H1 (cell line): ENCODE data around the gene ACTC1. TPM values are rescaled to one million over a fixed set of nuclear protein-coding genes. Genes with fewer than 3 reads are reported as not detected.

Source experiments
- BCL11A ChIP-seq, 2 experiments: IDR thresholded peaks; one replicate each; pipeline ENCODE4 v1.6.1; 2011; ENCODE audit warnings: low read depth in 2 of 2, low read length in 2 of 2, mild to moderate bottlenecking in 2 of 2
- CHD7 ChIP-seq: fragments of 300-600 bp; sonication (generic); IDR thresholded peaks from 2 replicates; pipeline ENCODE4 v1.7.1; 2012; ENCODE audit warnings: low read length, moderate library complexity, mild to moderate bottlenecking, inconsistent platforms; ENCODE audit not compliant: insufficient replicate concordance
- FOSL1 ChIP-seq: IDR thresholded peaks from 2 replicates; pipeline ENCODE4 v1.6.1; 2011; ENCODE audit warnings: mild to moderate bottlenecking, low read depth, low read length, moderate library complexity; ENCODE audit not compliant: insufficient read depth
- POU5F1 ChIP-seq: IDR thresholded peaks from 2 replicates; pipeline ENCODE4 v1.6.1; 2011; ENCODE audit warnings: low read depth, mild to moderate bottlenecking, low read length, moderate library complexity
- SP1 ChIP-seq: IDR thresholded peaks from 2 replicates; pipeline ENCODE4 v1.6.1; 2011; ENCODE audit warnings: low read depth, low read length
- SRF ChIP-seq: IDR thresholded peaks from 2 replicates; pipeline ENCODE4 v1.6.1; 2011; ENCODE audit warnings: mild to moderate bottlenecking, low read depth, low read length, moderate library complexity
- SUZ12 ChIP-seq: fragments of 200-600 bp; sonication (generic); IDR thresholded peaks from 2 replicates; pipeline ENCODE4 v1.6.1; 2012; ENCODE audit warnings: mild to moderate bottlenecking, inconsistent platforms, low read length, moderate library complexity, mixed read lengths
- TAF7 ChIP-seq: optimal IDR thresholded peaks from 2 replicates; pipeline ENCODE3; 2011; ENCODE audit warnings: low read depth, mild to moderate bottlenecking, inconsistent platforms, low read length, moderate library complexity, borderline replicate concordance
- polyA plus RNA-seq, 7 experiments: library from polyadenylated mRNA; depleted of rRNA in 3 of 7; stranded (reverse) in 5 of 7; unstranded in 2 of 7; fragments of >200 nt in 5 of 7; fragments of 200-250 nt in 2 of 7; gene quantifications; 1 replicate in 5 of 7; 2 replicates in 1 of 7; 4 replicates in 1 of 7; pipeline versions ENCODE4 v1.2.1 to v1.2.3, GENCODE V29; 2011 to 2013; ENCODE audit warnings: missing spikeins in 2 of 7, mixed read lengths in 2 of 7
- total RNA-seq: library from RNA; stranded (reverse); fragmentation: NEBNext Ultra II Directional; extraction: Animal tissue kit (Norgen Biotek cat#: 25700); gene quantifications from 2 replicates; pipeline ENCODE4 v1.2.1, GENCODE V29; 2021

The ACTC1 gene
- total and polyA plus RNA-seq, 2 of the 8 experiments (the other 6 are each of a cell fraction or from before 2014, with no cell fraction given) = 37.6 to 90.0 TPM

GRCh38 chr15:34786206-34786605 lies 9.1 kb downstream of the ACTC1 start (continued):
- TF ChIP-seq CHD7 (no peak), SRF (no peak), BCL11A (IDR thresholded peaks at IDR 0.05; ENCODE audit: low read depth in 2 of 2, low read length in 2 of 2) (no peak), FOSL1 (no peak), POU5F1 (no peak), TAF7 (no peak), SUZ12 (no peak), SP1 (no peak)
